IMR-90 (cell line): ENCODE results near the gene HOXC10. TPM values are rescaled to one million over a fixed set of nuclear protein-coding genes. Genes with fewer than 3 reads are reported as not detected.

Source experiments
- ATAC-seq: fragments of 200-7000 bp; cut with Tn5 transposase; 2 replicates; pipeline ENCODE4 v1.9.1; 2020; ENCODE audit warnings: low read depth, mild to moderate bottlenecking, moderate library complexity
- BruUV-seq: library from RNA; stranded (reverse); fragments of 400-500 nt; replicated peaks from 2 replicates; lab custom pipeline; 2021; lab: Mats Ljungman, UMichigan
- CTCF ChIA-PET: fragments of 300-600 bp; formaldehyde crosslinking; extraction: SDS; loops from one replicate; lab custom pipeline; 2021; ENCODE audit warnings: antibody characterized with exemption; lab: Yijun Ruan, JAX
- POLR2A ChIA-PET: fragments of 300-600 bp; sonication (Branson Sonifier 250); formaldehyde crosslinking; loops from one replicate; lab custom pipeline; 2022; ENCODE audit warnings: antibody characterized with exemption; ENCODE audit not compliant: unreplicated experiment; lab: Charles Lee
- DNase-seq: peaks from one replicate; pipeline ENCODE4 v3.0.0; 2013
- H2AFZ ChIP-seq: replicated peaks from 2 replicates; pipeline ENCODE3; 2013; ENCODE audit warnings: low read length, mild to moderate bottlenecking; ENCODE audit not compliant: poor library complexity
- H2AK5ac ChIP-seq: 2 replicates; pipeline ENCODE4 v1.6.1; 2013; ENCODE audit warnings: low read depth, low read length, inconsistent platforms
- H2AK9ac ChIP-seq: replicated peaks from 2 replicates; pipeline ENCODE3; 2013; ENCODE audit warnings: mild to moderate bottlenecking, low read depth, low read length, moderate library complexity; ENCODE audit not compliant: poor library complexity
- H2BK120ac ChIP-seq: 2 replicates; pipeline ENCODE4 v1.6.1; 2013; ENCODE audit warnings: low read depth, low read length, inconsistent platforms
- H2BK15ac ChIP-seq: 3 replicates; pipeline ENCODE4 v1.6.1; 2013; ENCODE audit warnings: low read depth, low read length, inconsistent platforms
- H2BK20ac ChIP-seq: 2 replicates; pipeline ENCODE4 v1.6.1; 2013; ENCODE audit warnings: low read depth, mild to moderate bottlenecking, inconsistent platforms, low read length, moderate library complexity
- H2BK5ac ChIP-seq: 2 replicates; pipeline ENCODE4 v1.6.1; 2013; ENCODE audit warnings: mild to moderate bottlenecking, low read depth, low read length, inconsistent platforms; ENCODE audit not compliant: poor library complexity, severe bottlenecking
- H3K14ac ChIP-seq: replicated peaks from 2 replicates; pipeline ENCODE4 v1.6.1; 2013; ENCODE audit warnings: low read depth, low read length, inconsistent platforms
- H3K18ac ChIP-seq: 2 replicates; pipeline ENCODE4 v1.6.1; 2013; ENCODE audit warnings: low read depth, low read length, control low read depth
- H3K23ac ChIP-seq: 2 replicates; pipeline ENCODE4 v1.6.1; 2013; ENCODE audit warnings: low read depth, low read length, inconsistent platforms
- H3K27ac ChIP-seq: 2 replicates; pipeline ENCODE4 v1.5.1; 2013; ENCODE audit warnings: mild to moderate bottlenecking, control low read depth, low read length; ENCODE audit not compliant: insufficient read depth
- H3K27me3 ChIP-seq: 2 replicates; pipeline ENCODE4 v1.6.1; 2013; ENCODE audit warnings: low read length; ENCODE audit not compliant: control insufficient read depth, insufficient read depth
- H3K36me3 ChIP-seq: 2 replicates; pipeline ENCODE4 v1.6.1; 2013; ENCODE audit warnings: low read length, mixed read lengths; ENCODE audit not compliant: control insufficient read depth, insufficient read depth
- H3K4ac ChIP-seq: 2 replicates; pipeline ENCODE4 v1.6.1; 2013; ENCODE audit warnings: low read depth, low read length, inconsistent platforms
- H3K4me1 ChIP-seq: 2 replicates; pipeline ENCODE4 v1.6.1; 2013; ENCODE audit warnings: low read length, mixed read lengths; ENCODE audit not compliant: control insufficient read depth, insufficient read depth
- H3K4me2 ChIP-seq: 2 replicates; pipeline ENCODE4 v1.6.1; 2013; ENCODE audit warnings: low read depth, mild to moderate bottlenecking, control low read depth, low read length, moderate library complexity
- H3K4me3 ChIP-seq: 2 replicates; pipeline ENCODE4 v1.5.1; 2013; ENCODE audit warnings: low read depth, mild to moderate bottlenecking, control low read depth, low read length, moderate library complexity; ENCODE audit not compliant: insufficient read depth
- H3K56ac ChIP-seq: 2 replicates; pipeline ENCODE4 v1.6.1; 2013; ENCODE audit warnings: low read length, inconsistent platforms; ENCODE audit not compliant: insufficient read depth; ENCODE audit errors: extremely low read depth
- H3K79me1 ChIP-seq, 2 experiments: 2 replicates each; pipeline ENCODE4 v1.6.1; 2013; ENCODE audit warnings: low read length in 2 of 2, inconsistent platforms in 1 of 2, low read depth in 1 of 2
- H3K9ac ChIP-seq: 2 replicates; pipeline ENCODE4 v1.6.1; 2013; ENCODE audit warnings: low read depth, low read length, control low read depth
- H3K9me1 ChIP-seq: 2 replicates; pipeline ENCODE4 v1.6.1; 2013; ENCODE audit warnings: low read length, inconsistent platforms; ENCODE audit not compliant: insufficient read depth
- H3K9me3 ChIP-seq: 2 replicates; pipeline ENCODE4 v1.6.1; 2013; ENCODE audit warnings: low read length; ENCODE audit not compliant: control insufficient read depth, insufficient read depth
- H4K20me1 ChIP-seq: 2 replicates; pipeline ENCODE4 v1.6.1; 2013; ENCODE audit warnings: low read length, inconsistent platforms; ENCODE audit not compliant: insufficient read depth
- H4K5ac ChIP-seq: 2 replicates; pipeline ENCODE4 v1.6.1; 2013; ENCODE audit warnings: mild to moderate bottlenecking, low read depth, low read length, control low read depth
- H4K8ac ChIP-seq, 2 experiments: 2 replicates each; pipeline ENCODE4 v1.6.1; 2013; ENCODE audit warnings: low read depth in 2 of 2, low read length in 2 of 2, control low read depth in 1 of 2, inconsistent platforms in 1 of 2
- H4K91ac ChIP-seq: 2 replicates; pipeline ENCODE4 v1.6.1; 2013; ENCODE audit warnings: low read depth, low read length, inconsistent platforms; ENCODE audit not compliant: insufficient read depth
- CEBPB ChIP-seq: IDR thresholded peaks from 2 replicates; pipeline ENCODE4 v1.6.1; 2012; ENCODE audit warnings: low read depth, low read length, improper control_type of control experiment
- ELK1 ChIP-seq: fragments of 150-350 bp; IDR thresholded peaks from 2 replicates; pipeline ENCODE4 v1.6.1; 2016; ENCODE audit warnings: low read depth, mild to moderate bottlenecking, low read length, moderate library complexity, borderline replicate concordance
- NFE2L2 ChIP-seq: fragments of 150-350 bp; IDR thresholded peaks from 2 replicates; pipeline ENCODE4 v1.6.1; 2016; ENCODE audit warnings: low read depth, mild to moderate bottlenecking, low read length
- RAD21 ChIP-seq: IDR thresholded peaks from 2 replicates; pipeline ENCODE4 v1.6.1; 2012; ENCODE audit warnings: low read length, improper control_type of control experiment
- WGBS, 2 experiments: methylation state at CpG; one replicate each; pipeline versions ENCODE4 v1.1.5 to v1.1.7; 2013; ENCODE audit warnings: missing lambda C conversion rate in 2 of 2; ENCODE audit not compliant: insufficient read length in 1 of 2; ENCODE audit errors: extremely low coverage in 2 of 2; 5-methylcytosine and 5-hydroxymethylcytosine counted together
- dilution Hi-C: fragments of 300-500 bp; cut with HindIII; formaldehyde crosslinking; loops from one replicate; pipeline ENCODE4 v1.14.3; 2018; ENCODE audit warnings: low sequenced_read_pairs; ENCODE audit not compliant: unreplicated experiment
- in situ Hi-C: fragments of 300-500 bp; cut with MboI; formaldehyde crosslinking; loops from 3 replicates; pipeline ENCODE4 v1.14.3; 2019; ENCODE audit warnings: low sequenced_read_pairs, inconsistent platforms, mixed read lengths
- intact Hi-C: fragments of 100-400 bp; cut with micrococcal nuclease; formaldehyde crosslinking; loops from 2 replicates; pipeline ENCODE4 v1.10.0; 2022
- polyA plus RNA-seq, 3 experiments: library from polyadenylated mRNA; depleted of rRNA; stranded (reverse); fragments of >200 nt; gene quantifications; 2 replicates each; pipeline ENCODE4 v1.2.3, GENCODE V29; 2012; ENCODE audit warnings: low replicate concordance in 1 of 3
- total RNA-seq: library from RNA; depleted of rRNA; stranded (reverse); fragments of >200 nt; gene quantifications from 2 replicates; pipeline ENCODE4 v1.2.3, GENCODE V29; 2012

HOXC10 gene
- total and polyA plus RNA-seq, 2 of the 4 experiments (the other 2 are of a cell fraction), result 0.15 TPM; not detected in 1

GRCh38 chr12:53980802-53981496 lies 4.0 kb upstream of the HOXC10 start:
- CTCF ChIA-PET, result no interaction called here
- no peak overlapping the region for H2BK15ac ChIP-seq
- no peak overlapping the region for H3K9ac ChIP-seq
- no peak overlapping the region for H2BK120ac ChIP-seq
- 23% methylated on average over 7 of the region's 15 CpGs; no CpG with 5 or more reads in 1 of the 2 experiments for WGBS, 2 experiments
- H3K9me1 ChIP-seq, result no peaks in the 10 kb centered on the region
- TF ChIP-seq RAD21 (no peak), ELK1 (no peak), NFE2L2 (no peak), CEBPB (no peak)
- no TSS peak for BruUV-seq
- dilution Hi-C loops (no loop called here), in situ Hi-C loops (no loop called here), intact Hi-C loops (no loop called here)
- H3K23ac ChIP-seq, result no peak overlapping the region
- no peak overlapping the region for H3K27ac ChIP-seq
- H3K4me3 ChIP-seq, result no peak overlapping the region
- peaks cover 4% of the 10 kb centered on the region for H3K9me3 ChIP-seq
- no peaks in the 10 kb centered on the region for H3K4me1 ChIP-seq
- DNase-seq (no peak), ATAC-seq (no peak)
- H2AK9ac ChIP-seq, result no peak overlapping the region
- no peak overlapping the region for H3K4ac ChIP-seq
- no peak overlapping the region for H3K18ac ChIP-seq
- H4K91ac ChIP-seq, result no peak overlapping the region
- H4K20me1 ChIP-seq, result no peaks in the 10 kb centered on the region
- H2AK5ac ChIP-seq, result no peak overlapping the region
- no peaks in the 10 kb centered on the region for H3K36me3 ChIP-seq
- no peak overlapping the region for H4K5ac ChIP-seq
- no peak overlapping the region for H3K56ac ChIP-seq
- H3K79me1 ChIP-seq, result no peaks in the 10 kb centered on the region
- no peak overlapping the region for H2BK5ac ChIP-seq
- H3K27me3 ChIP-seq, result peaks cover 93% of the 10 kb centered on the region
- no peak overlapping the region for H3K14ac ChIP-seq
- H3K4me2 ChIP-seq, result no peak overlapping the region
- POLR2A ChIA-PET, result interaction anchor here (0.6 kb wide), 1 partner anchor 19 kb away, joined by 3 read pairs; the partner anchor contains the start of gene HOXC9
- H4K8ac ChIP-seq, result no peak overlapping the region
- H2AFZ ChIP-seq, result no peak overlapping the region
- H2BK20ac ChIP-seq, result no peak overlapping the region
